Endothelial cell of umbilical vein (primary cell): ENCODE results near the gene PTPN3. TPM values are rescaled to one million over a fixed set of nuclear protein-coding genes. Genes with fewer than 3 reads are reported as not detected.

Source experiments
- BruUV-seq: library from RNA; stranded (reverse); fragments of 400-500 nt; replicated peaks from 2 replicates; lab custom pipeline; 2021; lab: Mats Ljungman, UMichigan
- CTCF ChIA-PET: fragments of 300-600, 350-600 bp; sonication (Branson Sonifier 250); formaldehyde crosslinking; loops from one replicate; lab custom pipeline; 2021; ENCODE audit warnings: antibody characterized with exemption, inconsistent platforms; lab: Charles Lee
- POLR2A ChIA-PET: fragments of 300-600, 350-600 bp; sonication (Branson Sonifier 250); formaldehyde crosslinking; loops from one replicate; lab custom pipeline; 2021; ENCODE audit warnings: antibody characterized with exemption, inconsistent platforms; lab: Charles Lee
- DNase-seq: peaks from one replicate; pipeline ENCODE4 v3.0.0-alpha.2; 2011; ENCODE audit warnings: low read depth, low spot score
- FAIRE-seq: peaks from 2 replicates; lab custom pipeline; 2011; peaks lifted over from hg19 to GRCh38; lab: Jason Lieb, UNC
- H2AFZ ChIP-seq: 2 replicates; pipeline ENCODE4 v1.6.0; 2012; ENCODE audit warnings: low read depth, low read length, control low read depth, inconsistent platforms
- H3K27ac ChIP-seq: 2 replicates; pipeline ENCODE4 v1.5.1; 2011; ENCODE audit warnings: low read depth, mild to moderate bottlenecking, control low read depth, low read length, moderate library complexity; ENCODE audit not compliant: insufficient read depth
- H3K27me3 ChIP-seq, 2 experiments: 2 replicates each; pipeline versions ENCODE4 v1.6.0 to v1.6.1; 2011; ENCODE audit warnings: low read length in 2 of 2, mixed read lengths in 1 of 2; ENCODE audit not compliant: control insufficient read depth in 2 of 2, insufficient read depth in 2 of 2
- H3K36me3 ChIP-seq, 2 experiments: 2 replicates in 1 of 2; 3 replicates in 1 of 2; pipeline ENCODE4 v1.5.1; 2011; ENCODE audit warnings: low read length in 2 of 2, mild to moderate bottlenecking in 1 of 2, moderate library complexity in 1 of 2; ENCODE audit not compliant: control insufficient read depth in 2 of 2, insufficient read depth in 2 of 2; ENCODE audit errors: extremely low read depth in 1 of 2
- H3K4me1 ChIP-seq: 3 replicates; pipeline ENCODE4 v1.5.1; 2011; ENCODE audit warnings: mild to moderate bottlenecking, low read length; ENCODE audit not compliant: control insufficient read depth, insufficient read depth; ENCODE audit errors: extremely low read depth
- H3K4me2 ChIP-seq: 2 replicates; pipeline ENCODE4 v1.6.1; 2011; ENCODE audit warnings: low read length, control low read depth, mixed read lengths; ENCODE audit not compliant: insufficient read depth
- H3K4me3 ChIP-seq, 3 experiments: fragments of 200-600 bp in 1 of 3; sonication (generic), shearing (Covaris generic) in 1 of 3; replicated peaks in 1 of 3; 2 replicates each; pipeline ENCODE4 v1.5.1; 2011 to 2016; ENCODE audit warnings: control low read depth in 3 of 3, low read length in 3 of 3, mild to moderate bottlenecking in 2 of 3, inconsistent platforms in 1 of 3, low read depth in 1 of 3, moderate library complexity in 1 of 3; ENCODE audit not compliant: insufficient read depth in 1 of 3
- H3K79me2 ChIP-seq: 2 replicates; pipeline ENCODE4 v1.6.0; 2012; ENCODE audit warnings: low read length, inconsistent platforms; ENCODE audit not compliant: control insufficient read depth, insufficient read depth
- H3K9ac ChIP-seq: replicated peaks from 2 replicates; pipeline ENCODE3; 2011; ENCODE audit warnings: low read length, control low read depth; ENCODE audit not compliant: insufficient read depth; ENCODE audit errors: extremely low read depth
- H3K9me1 ChIP-seq: replicated peaks from 3 replicates; pipeline ENCODE4 v1.6.0; 2011; ENCODE audit warnings: mild to moderate bottlenecking, low read length; ENCODE audit not compliant: control insufficient read depth, insufficient read depth; ENCODE audit errors: extremely low read depth
- H3K9me3 ChIP-seq: replicated peaks from 2 replicates; pipeline ENCODE4 v1.5.1; 2012; ENCODE audit warnings: low read length, inconsistent platforms; ENCODE audit not compliant: control insufficient read depth, insufficient read depth
- H4K20me1 ChIP-seq: replicated peaks from 2 replicates; pipeline ENCODE3; 2011; ENCODE audit warnings: mild to moderate bottlenecking, low read length; ENCODE audit not compliant: control insufficient read depth, insufficient read depth; ENCODE audit errors: extremely low read depth
- CTCF ChIP-seq, 2 donors: IDR thresholded peaks; 1 replicate in 1 of 2; 2 replicates in 1 of 2; pipeline ENCODE4 v1.5.1; 2011; ENCODE audit warnings: low read length in 2 of 2, mild to moderate bottlenecking in 2 of 2, moderate library complexity in 2 of 2, control low read depth in 1 of 2, inconsistent platforms in 1 of 2, low read depth in 1 of 2; ENCODE audit not compliant: insufficient read depth in 1 of 2; ENCODE audit errors: extremely low read depth in 1 of 2
- EZH2 ChIP-seq: IDR thresholded peaks from 2 replicates; pipeline ENCODE4 v1.6.1; 2012; ENCODE audit warnings: borderline replicate concordance, low read depth, mild to moderate bottlenecking, moderate library complexity, low read length, inconsistent platforms; ENCODE audit not compliant: severe bottlenecking
- FOS ChIP-seq: IDR thresholded peaks from 2 replicates; pipeline ENCODE4 v1.6.1; 2011; ENCODE audit warnings: mild to moderate bottlenecking, low read length, moderate library complexity, borderline replicate concordance; ENCODE audit not compliant: insufficient read depth
- GATA2 ChIP-seq: IDR thresholded peaks from 2 replicates; pipeline ENCODE4 v1.7.0; 2011; ENCODE audit warnings: low read depth, mild to moderate bottlenecking, moderate library complexity, mixed read lengths, low read length; ENCODE audit not compliant: insufficient read length, insufficient read depth
- JUN ChIP-seq: IDR thresholded peaks from 2 replicates; pipeline ENCODE4 v1.6.1; 2011; ENCODE audit warnings: borderline replicate concordance, low read depth; ENCODE audit not compliant: insufficient read length, insufficient read depth
- MAX ChIP-seq: IDR thresholded peaks from 2 replicates; pipeline ENCODE4 v1.6.1; 2011; ENCODE audit not compliant: insufficient read depth, insufficient read length
- MYC ChIP-seq: IDR thresholded peaks from one replicate; pipeline ENCODE4 v1.6.1; 2011; ENCODE audit warnings: mild to moderate bottlenecking, low read depth, low read length
- POLR2A ChIP-seq: IDR thresholded peaks from 2 replicates; pipeline ENCODE4 v1.6.1; 2012; ENCODE audit warnings: low read depth, mild to moderate bottlenecking, control low read depth, low read length
- POLR2AphosphoS5 ChIP-seq: IDR thresholded peaks from 2 replicates; pipeline ENCODE4 v1.6.1; 2012; ENCODE audit warnings: low read depth, mild to moderate bottlenecking, control low read depth, low read length, moderate library complexity; ENCODE audit not compliant: insufficient read depth
- dilution Hi-C: fragments of 300-500 bp; cut with MboI; formaldehyde crosslinking; loops from one replicate; pipeline ENCODE4 v1.15.0; 2019; ENCODE audit warnings: low sequenced_read_pairs; ENCODE audit not compliant: extremely low pct_ligation_motif_present
- intact Hi-C: fragments of 100-400 bp; cut with micrococcal nuclease; formaldehyde crosslinking; loops from one replicate; pipeline ENCODE4 v1.10.0; 2022
- polyA plus RNA-seq, 4 experiments: library from polyadenylated mRNA; depleted of rRNA in 3 of 4; stranded (reverse) in 3 of 4; unstranded in 1 of 4; fragments of >200 nt; gene quantifications; 2 replicates each; pipeline versions ENCODE4 v1.2.1 to v1.2.3, GENCODE V29; 2011 to 2012; ENCODE audit warnings: missing spikeins in 1 of 4
- total RNA-seq: library from RNA; stranded (reverse); gene quantifications from 2 replicates; pipeline ENCODE4 v1.2.3, GENCODE V29; 2021

PTPN3 gene
- total and polyA plus RNA-seq, 2 donors (not counting 3 experiments of a cell fraction or from before 2014, with no cell fraction given) = 0.01 TPM; not detected in 1

GRCh38 chr9:109416135-109416706, 81.9 kb downstream of the PTPN3 start:
- Histone ChIP-seq H3K9me1 (no peaks in the 10 kb centered on the region), H2AFZ (no peak overlapping the region), H3K79me2 (no peaks in the 10 kb centered on the region), H4K20me1 (no peaks in the 10 kb centered on the region), H3K36me3 (no peaks in the 10 kb centered on the region), H3K4me3 (no peak overlapping the region), H3K4me1 (no peaks in the 10 kb centered on the region), H3K9ac (no peak overlapping the region), H3K9me3 (no peaks in the 10 kb centered on the region), H3K27me3 (peaks cover 0 to 4% of the 10 kb centered on the region in 2 experiments), H3K27ac (no peak overlapping the region), H3K4me2 (no peak overlapping the region)
- ChIA-PET POLR2A (no interaction called here), CTCF (no interaction called here)
- BruUV-seq = no TSS peak
- FAIRE-seq = no peak
- TF ChIP-seq EZH2 (no peak), POLR2AphosphoS5 (no peak), MAX (no peak), JUN (no peak), MYC (no peak), FOS (no peak), GATA2 (no peak), CTCF (IDR thresholded peaks at IDR 0.05; ENCODE audit: extremely low read depth in 1 of 2, insufficient read depth in 1 of 2, low read depth in 1 of 2, low read length in 2 of 2) (no peak), POLR2A (no peak)
- dilution Hi-C loops = no loop called here
- DNase-seq = no peak
- intact Hi-C loops = no loop called here
